Measurements from ENCODE around the gene XYLT1.

The XYLT1 gene

GRCh38 chr16:17106243-17106791, 364.4 kb downstream of the XYLT1 start:
- DNase-seq (ENCODE audit: low read depth, low spot score), result no peak

- DNase-seq (ENCODE audit: low read depth, low spot score), result no peak
Observed at GRCh38 chr16:17105239-17105797, 365.4 kb downstream of the XYLT1 start.

- no peak for DNase-seq (ENCODE audit: low read depth, low spot score)
Observed at GRCh38 chr16:17104654-17105053, 366.1 kb downstream of the XYLT1 start.

- DNase-seq (ENCODE audit: low read depth, low spot score), result no peak
Observed at GRCh38 chr16:17103216-17103615, 367.5 kb downstream of the XYLT1 start.

GRCh38 chr16:17101646-17102045, 369.1 kb downstream of the XYLT1 start:
- DNase-seq (ENCODE audit: low read depth, low spot score), result no peak

- DNase-seq (ENCODE audit: low read depth, low spot score), result no peak
Observed at GRCh38 chr16:17098685-17099084, 372.1 kb downstream of the XYLT1 start.

GRCh38 chr16:17084130-17084529, 386.6 kb downstream of the XYLT1 start:
- no peak for DNase-seq (ENCODE audit: low read depth, low spot score)

- DNase-seq (ENCODE audit: low read depth, low spot score), result no peak
Observed at GRCh38 chr16:17083628-17084027, 387.1 kb downstream of the XYLT1 start.

- no peak for DNase-seq (ENCODE audit: low read depth, low spot score)
Observed at GRCh38 chr16:17082095-17082882, 388.5 kb downstream of the XYLT1 start.

GRCh38 chr16:17080105-17080504, 390.7 kb downstream of the XYLT1 start:
- DNase-seq (ENCODE audit: low read depth, low spot score), result no peak

- DNase-seq (ENCODE audit: low read depth, low spot score), result no peak
Observed at GRCh38 chr16:17078931-17079631, 391.7 kb downstream of the XYLT1 start.

GRCh38 chr16:17076818-17077498, 393.8 kb downstream of the XYLT1 start:
- no peak for DNase-seq (ENCODE audit: low read depth, low spot score)

GRCh38 chr16:17076092-17076754, 394.5 kb downstream of the XYLT1 start:
- no peak for DNase-seq (ENCODE audit: low read depth, low spot score)

- no peak for DNase-seq (ENCODE audit: low read depth, low spot score)
Observed at GRCh38 chr16:17072104-17072503, 398.7 kb downstream of the XYLT1 start.

- DNase-seq (ENCODE audit: low read depth, low spot score), result no peak
Observed at GRCh38 chr16:17070882-17071592, 399.7 kb downstream of the XYLT1 start.

- no peak for DNase-seq (ENCODE audit: low read depth, low spot score)
Observed at GRCh38 chr16:17069681-17070080, 401.1 kb downstream of the XYLT1 start.

GRCh38 chr16:17068524-17068923, 402.2 kb downstream of the XYLT1 start:
- DNase-seq (ENCODE audit: low read depth, low spot score), result no peak

GRCh38 chr16:17067882-17068281, 402.9 kb downstream of the XYLT1 start:
- DNase-seq (ENCODE audit: low read depth, low spot score), result no peak

- DNase-seq (ENCODE audit: low read depth, low spot score), result no peak
Observed at GRCh38 chr16:17063201-17064139, 407.3 kb downstream of the XYLT1 start.

GRCh38 chr16:17062676-17063075, 408.1 kb downstream of the XYLT1 start:
- no peak for DNase-seq (ENCODE audit: low read depth, low spot score)
